AG10803 (cell line): ENCODE results near the gene FTCD.

Experiments
- DNase-seq: peaks from one replicate; pipeline ENCODE4 v3.0.0; 2010; ENCODE audit warnings: low read depth
- H3K4me3 ChIP-seq: 2 replicates; pipeline ENCODE4 v1.5.1; 2011; ENCODE audit warnings: mild to moderate bottlenecking, low read length, control low read depth
- CTCF ChIP-seq: conservative IDR thresholded peaks from 2 replicates; pipeline ENCODE4 v1.5.1; 2011; ENCODE audit warnings: mild to moderate bottlenecking, low read length, control low read depth, inconsistent platforms

Gene FTCD

GRCh38 chr21:46190491-46191131 is 35.2 kb upstream of the FTCD start:
- H3K4me3 ChIP-seq, result no peak overlapping the region
- no peak for DNase-seq
- TF ChIP-seq CTCF, result no peak

- DNase-seq, result no peak
- H3K4me3 ChIP-seq, result no peak overlapping the region
- no peak for TF ChIP-seq CTCF
Observed at GRCh38 chr21:46189959-46190490, 34.6 kb upstream of the FTCD start.

GRCh38 chr21:46189213-46189958 is 34.0 kb upstream of the FTCD start:
- TF ChIP-seq CTCF, result no peak
- peak; percentile 45 for DNase-seq
- no peak overlapping the region for H3K4me3 ChIP-seq

GRCh38 chr21:46188226-46189212 is 33.1 kb upstream of the FTCD start:
- no peak overlapping the region for H3K4me3 ChIP-seq
- no peak; the same call in 1 of the 2 replicates for TF ChIP-seq CTCF
- DNase-seq, result peak; percentile 67

- TF ChIP-seq CTCF, result no peak
- no peak overlapping the region for H3K4me3 ChIP-seq
- no peak for DNase-seq
Observed at GRCh38 chr21:46187814-46188213, 32.4 kb upstream of the FTCD start.

- TF ChIP-seq CTCF, result no peak
- H3K4me3 ChIP-seq, result no peak overlapping the region
- DNase-seq, result no peak
Observed at GRCh38 chr21:46187261-46187660, 31.9 kb upstream of the FTCD start.
